Motor neuron (in vitro differentiated cells): Measurements from ENCODE around the gene SP1. TPM values are rescaled to one million over a fixed set of nuclear protein-coding genes. Genes with fewer than 3 reads are reported as not detected.
"Not testable (repeated sequence)": the region's sequence is repeated elsewhere in the genome, so short reads cannot be mapped to it uniquely, and the experiment has no call there.

ENCODE experiments used
- ATAC-seq, 8 experiments: fragments of 200-7000 bp; cut with Tn5 transposase; replicated peaks in 6 of 8; 2 replicates each; pipeline ENCODE4 v1.8.0; 2021; ENCODE audit warnings: mild to moderate bottlenecking in 8 of 8, moderate library complexity in 8 of 8
- H3K27ac ChIP-seq, 2 donors: fragments of 250-450 bp; sonication (Bioruptor Pico); 2 replicates each; pipeline ENCODE4 v1.9.0; 2021; ENCODE audit warnings: antibody characterized with exemption in 2 of 2, mild to moderate bottlenecking in 2 of 2, moderate library complexity in 1 of 2
- H3K4me1 ChIP-seq, 2 donors: fragments of 250-450 bp; sonication (Bioruptor Pico); replicated peaks in 1 of 2; 2 replicates each; pipeline ENCODE4 v1.6.1; 2021; ENCODE audit warnings: antibody characterized with exemption in 2 of 2, mild to moderate bottlenecking in 2 of 2, moderate library complexity in 1 of 2
- H3K4me3 ChIP-seq, 5 donors: fragments of 250-450 bp; sonication (Bioruptor Pico); 2 replicates each; pipeline ENCODE4 v1.9.0; 2021; ENCODE audit warnings: antibody characterized with exemption in 5 of 5, mild to moderate bottlenecking in 5 of 5, moderate library complexity in 4 of 5
- WGBS, 10 experiments: fragments of 450-650 bp; shearing (Covaris generic); methylation state at CpG; one replicate each; pipeline ENCODE4 v1.0.0; 2022; 5-methylcytosine and 5-hydroxymethylcytosine counted together
- in situ Hi-C, 9 experiments: fragments of 400-800 bp; cut with MboI; loops; one replicate each; pipeline ENCODE4 v1.15.0; 2021; ENCODE audit warnings: low sequenced_read_pairs in 9 of 9, low pct_unique_long_range_greater_than_20kb in 2 of 9; ENCODE audit not compliant: unreplicated experiment in 9 of 9
- total RNA-seq, 8 experiments: library from RNA; unstranded; fragments of 300-600 nt; gene quantifications; 2 replicates each; pipeline versions ENCODE4 v1.2.3 to v1.2.4, GENCODE V29; 2022

SP1 gene
- total RNA-seq, 8 experiments from 2014 or later: 17.2 to 56.3 (median 31.1) TPM

DNA sequence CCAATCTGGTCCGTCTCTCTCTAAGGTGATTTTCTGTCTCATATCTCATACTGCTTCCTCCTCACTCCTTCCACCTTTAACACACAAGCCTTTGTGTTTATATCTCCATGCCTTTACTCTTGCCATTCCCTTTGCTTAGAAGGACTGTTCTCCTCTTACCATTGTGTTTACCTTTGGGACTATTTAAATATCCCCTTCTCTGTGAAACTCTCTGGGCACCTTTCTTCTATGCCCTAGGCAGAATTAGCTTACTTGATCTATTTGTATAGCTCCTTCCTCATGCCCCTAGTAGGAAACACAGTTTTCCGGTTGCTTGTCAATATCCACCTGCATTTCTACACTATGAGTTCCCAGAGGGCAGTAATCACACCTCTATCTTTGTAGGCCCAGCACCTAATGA lies 39.8 kb downstream of the SP1 start:
- no peak for ATAC-seq
- in situ Hi-C loops: loop anchor here in 2 of 9 experiments (10.0 kb wide), 2 partner anchors 65 to 75 kb away; no protein-coding TSS in a partner anchor
- no peak overlapping the region for H3K27ac ChIP-seq
- H3K4me1 ChIP-seq: peaks cover 1 to 9% of the 10 kb centered on the region in 2 donors
- WGBS, 10 experiments: 71 to 100% (median 92%) methylated on average over 1 to 2 of the region's 2 CpGs; no CpG with 5 or more reads in 1 of the 10 experiments
- no peak overlapping the region for H3K4me3 ChIP-seq

DNA sequence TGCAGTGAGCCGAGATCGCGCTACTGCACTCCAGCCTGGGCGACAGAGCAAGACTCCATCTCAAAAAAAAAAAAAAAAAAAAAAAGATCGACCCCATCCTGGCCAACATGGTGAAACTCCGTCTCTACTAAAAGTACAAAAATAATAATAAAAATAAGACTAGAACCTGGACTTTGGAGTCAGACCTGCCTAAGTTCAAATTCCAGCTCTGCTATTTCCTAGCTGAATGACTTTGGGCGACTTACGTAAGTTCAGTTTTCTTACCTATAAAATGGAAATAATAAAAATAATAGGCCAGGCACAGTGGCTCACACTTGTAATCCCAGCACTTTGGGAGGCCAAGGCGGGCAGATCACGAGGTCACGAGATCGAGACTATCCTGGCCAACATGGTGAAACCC lies 42.3 kb downstream of the SP1 start:
- ATAC-seq, H3K27ac ChIP-seq, H3K4me1 ChIP-seq, H3K4me3 ChIP-seq: not testable (repeated sequence)
- 42 to 98% (median 83%) methylated on average over 1 to 11 of the region's 12 CpGs for WGBS, 10 experiments
- in situ Hi-C loops: loop anchor here in 2 of 9 experiments (10.0 kb wide), 2 partner anchors 67 to 77 kb away; no protein-coding TSS in a partner anchor

GRCh38 chr12:53423597-53423996 lies 43.6 kb downstream of the SP1 start, which contains the start of gene AMHR2:
AMHR2 (plus strand) TSS chr12:53423855; CDS start chr12:53423935, 80 bp downstream.
- in situ Hi-C loops: loop anchor here in 2 of 9 experiments (10.0 kb wide), 2 partner anchors 69 to 79 kb away; no protein-coding TSS in a partner anchor
- Histone ChIP-seq H3K4me3 (no peak within 1 kb of the TSS), H3K27ac (no peak within 1 kb of the TSS), H3K4me1 (peaks cover 2% of the 10 kb centered on the region in 2 donors)
- no CpG with 5 or more reads among the region's 1 CpG for WGBS, 10 experiments
- no peak for ATAC-seq

DNA sequence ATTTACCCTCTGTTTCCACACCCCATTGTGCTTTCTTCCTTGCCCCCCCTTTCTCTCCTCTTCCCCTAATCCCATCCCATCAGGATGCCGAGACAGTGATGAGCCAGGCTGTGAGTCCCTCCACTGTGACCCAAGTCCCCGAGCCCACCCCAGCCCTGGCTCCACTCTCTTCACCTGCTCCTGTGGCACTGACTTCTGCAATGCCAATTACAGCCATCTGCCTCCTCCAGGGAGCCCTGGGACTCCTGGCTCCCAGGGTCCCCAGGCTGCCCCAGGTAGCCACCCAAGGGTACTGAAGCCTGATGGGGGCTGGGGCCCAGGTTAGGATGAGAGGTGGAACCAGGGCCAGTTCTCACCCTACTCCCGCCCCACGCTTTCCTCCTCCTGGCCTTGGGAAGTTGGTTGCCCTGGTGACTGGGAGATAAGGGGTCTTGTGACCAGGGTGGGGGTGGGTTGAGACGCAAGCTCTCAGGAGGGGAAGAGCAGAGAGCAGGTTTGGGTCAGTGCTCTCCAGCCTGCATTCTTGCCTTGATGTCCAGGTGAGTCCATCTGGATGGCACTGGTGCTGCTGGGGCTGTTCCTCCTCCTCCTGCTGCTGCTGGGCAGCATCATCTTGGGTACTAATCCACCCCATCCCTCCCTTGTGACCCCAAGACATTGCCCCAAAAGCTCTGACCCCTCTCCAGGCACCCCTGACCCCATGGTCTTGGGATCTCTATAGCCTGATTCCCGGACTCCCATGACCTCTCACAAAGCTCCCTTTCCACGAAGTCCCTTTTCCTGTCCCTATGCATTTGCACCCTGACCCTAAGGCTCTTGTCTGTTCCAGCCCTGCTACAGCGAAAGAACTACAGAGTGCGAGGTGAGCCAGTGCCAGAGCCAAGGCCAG lies 44.9 kb downstream of the SP1 start:
- WGBS, 10 experiments: 0 to 100% (median 88%) methylated on average over 1 to 5 of the region's 9 CpGs; no CpG with 5 or more reads in 4 of the 10 experiments
- Histone ChIP-seq H3K4me1 (peaks cover 2% of the 10 kb centered on the region in 2 donors), H3K27ac (no peak overlapping the region), H3K4me3 (no peak overlapping the region)
- no peak for ATAC-seq
- in situ Hi-C loops: loop anchor here in 3 of 9 experiments (10.0 to 25.0 kb wide), 3 partner anchors 70 to 88 kb away; partner anchors contain the start of gene SP7 (in 1 of the 3)

GRCh38 chr12:53425515-53426150 lies 45.7 kb downstream of the SP1 start:
- no peak overlapping the region for H3K4me3 ChIP-seq
- in situ Hi-C loops: loop anchor here in 3 of 9 experiments (10.0 to 25.0 kb wide), 3 partner anchors 71 to 88 kb away; partner anchors contain the start of gene SP7 (in 1 of the 3)
- WGBS, 10 experiments: 20 to 100% (median 90%) methylated on average over 1 to 4 of the region's 11 CpGs; no CpG with 5 or more reads in 3 of the 10 experiments
- no peak overlapping the region for H3K27ac ChIP-seq
- peaks cover 2% of the 10 kb centered on the region in 2 donors for H3K4me1 ChIP-seq
- no peak for ATAC-seq

- Histone ChIP-seq H3K4me3 (no peak overlapping the region), H3K4me1 (peaks cover 0 to 2% of the 10 kb centered on the region in 2 donors), H3K27ac (no peak overlapping the region)
- 0 to 100% (median 93%) methylated on average over 2 to 7 of the region's 7 CpGs; no CpG with 5 or more reads in 1 of the 10 experiments for WGBS, 10 experiments
- ATAC-seq: peak in 5 of 8 experiments; percentile 48 to 81 (median 63)
- in situ Hi-C loops: loop anchor here in 3 of 9 experiments (10.0 to 25.0 kb wide), 3 partner anchors 73 to 91 kb away; partner anchors contain the start of gene SP7 (in 1 of the 3)
Observed at GRCh38 chr12:53427905-53428594, 48.1 kb downstream of the SP1 start.

- 40 to 100% (median 82%) methylated on average over 1 to 5 of the region's 7 CpGs; no CpG with 5 or more reads in 4 of the 10 experiments for WGBS, 10 experiments
- in situ Hi-C loops: loop anchor here in 3 of 9 experiments (10.0 to 25.0 kb wide), 3 partner anchors 74 to 91 kb away; partner anchors contain the start of gene SP7 (in 1 of the 3)
- Histone ChIP-seq H3K27ac (no peak overlapping the region), H3K4me1 (peaks cover 0 to 2% of the 10 kb centered on the region in 2 donors), H3K4me3 (no peak overlapping the region)
- no peak for ATAC-seq
Observed at GRCh38 chr12:53428741-53429140, 48.8 kb downstream of the SP1 start.

DNA sequence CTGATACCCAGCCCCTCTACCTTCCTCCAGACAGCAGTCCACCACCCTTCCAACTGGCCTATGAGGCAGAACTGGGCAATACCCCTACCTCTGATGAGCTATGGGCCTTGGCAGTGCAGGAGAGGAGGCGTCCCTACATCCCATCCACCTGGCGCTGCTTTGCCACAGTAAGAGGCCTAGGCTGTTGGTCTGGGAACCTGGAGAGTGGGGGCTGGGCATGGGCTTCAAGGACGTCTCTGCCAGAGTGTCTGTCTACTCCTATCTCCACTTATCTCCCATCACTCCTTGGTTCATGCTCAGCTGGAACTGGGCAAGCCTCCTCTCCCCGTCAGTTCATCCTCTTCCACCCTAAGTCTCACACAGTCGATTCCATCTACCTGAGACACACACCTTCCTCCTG lies 50.1 kb downstream of the SP1 start:
- ATAC-seq: no peak
- WGBS, 10 experiments: 20 to 94% (median 70%) methylated on average over 2 to 4 of the region's 5 CpGs; no CpG with 5 or more reads in 2 of the 10 experiments
- no peaks in the 10 kb centered on the region for H3K4me1 ChIP-seq
- H3K27ac ChIP-seq: no peak overlapping the region
- in situ Hi-C loops: loop anchor here in 1 of 9 experiments (25.0 kb wide), 1 partner anchor 93 kb away; the partner anchor contains the start of gene SP7
- H3K4me3 ChIP-seq: no peak overlapping the region

DNA sequence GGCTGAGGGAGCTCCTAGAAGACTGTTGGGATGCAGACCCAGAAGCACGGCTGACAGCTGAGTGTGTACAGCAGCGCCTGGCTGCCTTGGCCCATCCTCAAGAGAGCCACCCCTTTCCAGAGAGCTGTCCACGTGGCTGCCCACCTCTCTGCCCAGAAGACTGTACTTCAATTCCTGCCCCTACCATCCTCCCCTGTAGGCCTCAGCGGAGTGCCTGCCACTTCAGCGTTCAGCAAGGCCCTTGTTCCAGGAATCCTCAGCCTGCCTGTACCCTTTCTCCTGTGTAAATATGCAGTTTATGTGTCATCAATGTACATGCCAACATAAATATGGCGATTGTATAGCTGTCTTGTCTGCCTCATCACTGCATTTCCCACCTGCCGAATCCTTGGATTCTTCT lies 51.2 kb downstream of the SP1 start:
- no peak overlapping the region for H3K27ac ChIP-seq
- H3K4me3 ChIP-seq: no peak overlapping the region
- in situ Hi-C loops: loop anchor here in 1 of 9 experiments (25.0 kb wide), 1 partner anchor 94 kb away; the partner anchor contains the start of gene SP7
- 40 to 100% (median 70%) methylated on average over 1 to 7 of the region's 7 CpGs; no CpG with 5 or more reads in 6 of the 10 experiments for WGBS, 10 experiments
- H3K4me1 ChIP-seq: no peaks in the 10 kb centered on the region
- ATAC-seq: peak in 1 of 8 experiments; percentile 37

GRCh38 chr12:53435326-53435725 lies 55.4 kb downstream of the SP1 start:
- in situ Hi-C loops: loop anchor here in 1 of 9 experiments (25.0 kb wide), 1 partner anchor 98 kb away; the partner anchor contains the start of gene SP7
- 92 to 100% (median 97%) methylated on average over 1 to 9 of the region's 9 CpGs for WGBS, 10 experiments

GRCh38 chr12:53439582-53439981 lies 59.6 kb downstream of the SP1 start:
- H3K4me3 ChIP-seq, H3K27ac ChIP-seq, ATAC-seq: not testable (repeated sequence)
- in situ Hi-C loops: loop anchor here in 1 of 9 experiments (25.0 kb wide), 1 partner anchor 102 kb away; the partner anchor contains the start of gene SP7
- peaks cover 14% of the 10 kb centered on the region in 2 donors for H3K4me1 ChIP-seq

More at GRCh38 chr12:53435326-53435725, 55.4 kb downstream of the SP1 start:
- not testable (repeated sequence) for H3K4me3 ChIP-seq, ATAC-seq, H3K27ac ChIP-seq, H3K4me1 ChIP-seq
